SHP77 treated with DMSO at 0.1 percent for 48 hours (cell line): ENCODE measurements around the gene SLC4A7.
A peak's percentile ranks its signal among the peaks of the same experiment; 100 is the strongest.
"Not testable (repeated sequence)": the region's sequence is repeated elsewhere in the genome, so short reads cannot be mapped to it uniquely, and the experiment has no call there.

Experiments
- DNase-seq: peaks from one replicate; lab custom pipeline; 2025; lab: John Stamatoyannopoulos, UW

SLC4A7 gene

DNA sequence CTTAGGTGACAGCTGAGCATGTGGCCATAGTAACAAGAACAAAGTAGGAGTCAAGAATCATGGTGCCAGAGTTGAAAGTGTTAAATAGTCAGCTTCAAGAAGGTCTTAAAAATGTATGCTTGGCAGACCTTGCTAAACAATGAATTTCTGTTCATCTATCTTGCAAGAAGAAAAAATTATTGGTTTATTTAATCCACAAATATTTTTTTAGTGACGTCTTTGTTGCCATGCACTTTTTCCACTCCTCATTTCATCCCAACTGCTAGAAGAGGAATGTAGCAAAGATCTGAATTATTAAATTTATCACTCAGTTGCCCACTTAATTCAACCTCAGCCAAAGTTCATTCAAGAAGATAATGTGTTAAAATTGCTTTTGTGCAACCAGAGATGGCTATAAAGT is 3.2 kb upstream of the SLC4A7 start:
- DNase-seq: no peak

DNA sequence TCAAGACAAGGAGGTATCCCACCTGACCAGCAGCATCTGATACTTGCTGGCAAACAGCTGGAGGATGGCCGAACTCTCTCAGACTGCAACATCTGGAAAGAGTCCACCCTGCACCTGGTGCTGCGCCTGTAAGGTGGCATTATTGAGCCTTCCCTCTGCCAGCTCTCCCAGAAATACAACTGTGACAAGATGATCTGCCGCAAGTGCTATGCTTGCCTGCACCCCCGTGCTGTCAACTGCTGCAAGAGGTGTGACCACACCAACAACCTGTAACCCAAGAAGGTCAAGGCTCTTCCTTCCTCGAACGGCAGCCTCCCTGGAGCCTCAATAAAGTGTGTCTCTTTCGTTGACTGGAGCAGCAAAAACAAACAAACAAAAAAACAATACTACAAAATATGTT is 2.2 kb upstream of the SLC4A7 start:
- peak; percentile 29 for DNase-seq

DNA sequence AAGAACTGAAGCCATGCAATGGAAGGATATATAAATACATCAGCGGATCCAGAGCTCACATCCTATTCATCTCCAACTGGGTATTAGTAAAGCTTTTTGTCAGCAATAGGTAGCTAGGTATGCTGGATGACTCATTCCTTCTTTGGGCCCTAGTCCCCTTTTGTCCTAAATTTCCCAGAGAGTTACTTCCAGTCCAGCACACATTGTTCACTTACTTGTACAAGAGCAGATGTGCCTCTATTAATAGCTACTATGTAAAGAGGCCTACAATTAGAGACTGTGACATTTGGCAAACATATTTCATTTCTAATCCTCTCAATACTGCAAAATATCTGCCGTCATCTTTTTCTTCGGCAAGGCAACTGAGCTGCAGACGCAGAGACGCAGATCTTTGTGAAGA is 1.7 kb upstream of the SLC4A7 start:
- peak; percentile 35 for DNase-seq

DNA sequence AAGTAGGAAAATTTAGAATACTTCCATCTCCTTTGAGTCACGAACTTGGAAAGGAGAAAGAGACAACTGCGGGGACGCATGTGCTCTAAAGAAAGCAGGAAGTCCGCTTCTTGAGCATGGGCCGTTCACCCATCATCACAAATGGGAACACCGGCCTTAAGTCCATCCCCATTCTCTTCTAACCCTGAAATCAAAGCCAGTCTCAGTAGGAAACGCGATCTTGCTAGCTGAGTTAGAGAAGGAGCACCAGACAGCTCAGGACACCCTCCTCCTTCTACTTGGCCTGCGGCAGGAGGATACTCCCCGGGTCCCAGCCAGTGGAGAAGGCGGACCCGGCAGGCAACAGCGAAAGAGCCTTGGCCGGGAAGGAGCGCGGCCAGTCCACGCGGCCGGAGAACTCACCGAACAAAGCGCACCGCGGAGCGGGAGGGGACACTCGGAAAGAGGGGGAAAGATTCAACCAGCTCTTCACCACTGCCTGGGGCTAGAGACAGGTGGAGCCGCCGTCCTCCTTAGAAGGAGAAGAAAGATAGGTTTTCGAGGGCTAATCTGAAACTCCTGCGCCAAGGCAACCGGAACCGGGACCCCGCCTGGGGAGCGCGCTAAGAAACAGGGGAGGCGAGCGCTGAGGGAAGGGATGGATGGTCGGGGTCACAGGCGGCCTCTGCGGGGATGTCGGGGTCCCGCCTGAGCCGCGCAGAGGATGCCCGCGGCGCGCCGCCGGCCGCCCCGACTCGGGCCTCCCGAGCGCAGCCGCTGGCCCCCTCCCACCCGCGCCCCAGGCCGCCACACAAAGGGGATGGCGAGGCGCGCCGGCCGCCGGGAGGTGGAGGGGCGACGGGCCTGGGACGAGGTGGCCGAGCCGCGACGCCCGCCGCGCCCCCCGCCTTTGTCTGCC is 818 bp downstream of the SLC4A7 start:
- DNase-seq: peak; percentile 39

DNA sequence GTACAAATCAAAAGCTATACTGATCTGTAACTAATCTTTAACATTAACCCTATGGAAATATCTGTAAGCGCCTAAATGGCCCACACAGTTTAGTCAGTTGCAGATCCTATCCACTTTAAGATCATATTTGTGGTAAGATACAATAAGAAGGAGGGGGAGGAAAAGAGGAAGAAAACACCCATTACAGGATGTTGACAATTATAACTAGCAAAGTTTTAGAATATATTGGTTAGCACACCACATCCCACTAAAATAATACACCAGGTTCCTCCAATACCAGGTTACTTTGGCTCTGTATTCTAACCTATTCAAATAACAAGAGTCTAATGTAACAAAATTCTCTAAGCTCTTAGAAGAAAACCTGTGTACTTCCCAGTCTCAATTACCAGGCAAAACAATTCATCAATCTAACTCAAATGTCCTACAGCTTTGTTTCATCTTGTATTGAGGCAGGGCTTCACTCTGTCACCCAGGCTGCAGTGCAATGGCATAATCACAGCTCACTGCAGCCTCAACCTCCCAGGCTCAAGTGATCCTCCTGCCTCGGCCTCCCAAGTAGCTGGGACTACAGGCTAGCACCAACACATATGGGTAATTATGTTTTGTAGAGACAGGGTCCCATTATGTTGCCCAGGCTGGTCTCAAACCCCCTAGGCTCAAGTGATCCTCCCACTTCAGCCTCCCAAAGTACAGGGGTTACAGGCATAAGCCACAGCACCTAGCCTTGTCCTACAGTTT is 4.2 kb downstream of the SLC4A7 start:
- no peak for DNase-seq

DNA sequence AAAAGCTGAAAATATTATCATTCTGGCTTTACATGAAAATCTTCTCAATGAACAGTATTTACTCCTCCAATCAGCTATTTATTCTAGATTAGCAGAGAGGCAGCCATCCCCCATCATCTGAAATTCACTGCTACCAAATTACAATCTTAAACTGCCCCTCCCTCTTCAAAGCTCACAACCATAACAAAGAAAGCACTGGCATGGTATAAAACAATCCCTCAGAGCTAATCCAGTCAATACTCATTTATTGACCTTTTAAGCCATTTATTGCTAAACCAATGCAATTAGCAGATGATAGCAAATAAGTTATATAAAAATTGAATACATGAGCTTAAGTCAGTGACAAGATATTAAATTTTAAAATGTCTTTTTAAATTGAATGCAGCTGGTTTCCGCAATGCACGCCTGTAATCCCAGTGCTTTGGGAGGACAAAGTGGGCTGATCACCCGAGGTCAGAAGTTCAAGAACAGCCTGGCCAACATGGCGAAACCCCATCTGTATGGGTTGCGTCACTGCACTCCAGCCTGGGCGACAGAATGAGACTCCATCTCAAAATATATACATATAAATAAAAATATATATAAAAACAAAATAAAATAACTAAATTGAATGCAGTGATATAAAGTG is 12.1 kb downstream of the SLC4A7 start:
- no peak for DNase-seq

DNA sequence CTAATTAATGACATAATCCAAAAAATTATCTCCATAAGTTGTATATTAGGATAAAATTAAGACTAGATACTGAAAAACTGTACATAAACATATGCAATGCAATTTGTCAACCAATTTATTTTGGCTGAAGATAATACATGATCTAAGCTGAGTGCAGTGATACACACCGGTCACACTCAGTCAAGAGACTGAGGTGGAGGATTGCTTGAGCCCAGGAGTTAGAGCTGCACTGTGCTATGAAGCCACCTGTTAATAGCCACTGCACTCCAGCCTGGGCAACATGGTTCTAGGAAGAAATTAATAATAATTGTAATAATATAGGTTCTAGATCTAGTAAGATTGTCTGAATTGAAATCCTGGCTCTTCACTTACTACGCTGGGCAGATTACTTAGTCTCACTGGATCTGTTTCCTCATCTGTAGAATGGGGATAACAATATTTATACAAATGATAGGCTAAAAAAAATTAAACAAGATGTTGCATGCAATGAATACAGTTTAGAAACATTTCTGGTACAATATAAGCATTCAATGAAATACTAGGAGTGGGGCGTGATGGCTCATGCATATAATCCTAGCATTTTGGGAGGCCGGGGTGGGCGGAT is 15.8 kb downstream of the SLC4A7 start:
- no peak for DNase-seq

DNA sequence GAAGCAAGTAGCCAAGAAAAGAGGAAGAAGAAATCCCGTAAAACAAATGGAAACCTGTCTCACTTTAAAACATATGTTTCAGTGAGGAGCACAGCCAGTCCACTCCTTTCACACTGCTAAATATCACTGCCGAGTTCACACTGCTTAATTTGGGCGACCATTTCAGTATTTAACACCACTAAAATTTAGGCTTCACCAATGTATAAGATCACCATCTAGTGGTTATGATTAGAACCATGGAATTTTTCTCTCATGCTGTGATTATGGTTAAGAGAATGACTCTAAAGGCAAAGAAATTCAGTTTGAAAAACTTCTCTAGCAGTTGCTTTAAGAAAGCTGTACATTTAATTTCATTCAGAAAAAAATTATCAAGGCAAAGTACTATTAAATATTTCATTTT is 16.6 kb downstream of the SLC4A7 start:
- DNase-seq: peak; percentile 44

DNA sequence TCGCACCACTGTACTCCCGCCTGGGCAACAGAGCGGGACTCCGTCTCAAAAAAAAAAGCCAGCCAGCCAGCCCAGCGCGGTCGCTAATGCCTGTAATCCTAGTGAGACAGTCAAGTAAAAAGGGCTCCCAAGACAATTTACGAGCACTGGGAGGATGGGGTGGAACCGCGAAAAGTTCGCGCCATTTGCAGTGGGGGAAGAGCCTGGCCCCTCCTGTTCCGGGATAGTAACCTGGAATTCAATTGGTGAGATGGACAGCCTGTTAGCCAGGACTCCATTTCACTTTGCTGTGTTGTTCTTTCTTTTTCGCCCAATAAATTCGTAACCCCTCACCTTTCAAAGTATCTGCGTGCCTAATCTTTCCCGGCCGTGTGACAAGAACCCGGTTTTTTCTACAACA is 19.5 kb downstream of the SLC4A7 start:
- no peak for DNase-seq

DNA sequence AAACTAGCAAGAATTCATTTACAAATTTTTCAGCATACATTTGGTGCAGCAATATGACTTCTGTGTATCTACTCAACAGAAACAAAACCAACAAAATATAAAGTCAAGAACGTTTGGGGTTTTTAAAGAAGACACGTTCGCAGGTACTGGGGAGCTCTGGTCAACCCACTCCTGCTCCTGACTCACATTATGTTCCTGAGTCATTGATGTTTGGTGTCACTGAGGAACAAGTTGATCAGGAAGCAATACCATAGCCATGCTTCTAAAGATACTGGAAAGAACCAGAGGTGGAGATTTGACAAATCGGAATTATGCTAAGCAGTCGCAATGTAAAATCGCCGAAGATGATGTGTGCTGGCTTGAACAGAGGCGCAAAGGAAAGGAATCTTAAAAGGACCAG is 22.0 kb downstream of the SLC4A7 start:
- DNase-seq: no peak

DNA sequence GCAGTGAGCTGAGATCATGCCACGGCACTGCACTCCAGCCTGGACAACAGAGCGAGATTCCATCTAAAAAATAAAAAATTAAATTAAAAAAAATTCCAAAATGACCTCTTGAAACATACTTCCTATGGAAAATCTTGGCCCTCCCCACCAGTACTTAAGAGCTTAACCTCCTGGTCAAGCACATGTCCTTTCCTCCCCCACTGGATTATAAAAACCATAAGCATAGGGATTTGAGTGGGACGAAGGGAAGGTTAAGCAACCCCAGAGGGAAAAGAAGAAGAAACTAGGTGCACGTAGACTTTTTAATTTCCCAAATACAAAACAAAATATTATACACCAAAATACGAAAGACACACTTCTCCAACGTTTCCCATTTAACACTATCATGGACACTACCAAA is 25.3 kb downstream of the SLC4A7 start:
- DNase-seq: no peak

DNA sequence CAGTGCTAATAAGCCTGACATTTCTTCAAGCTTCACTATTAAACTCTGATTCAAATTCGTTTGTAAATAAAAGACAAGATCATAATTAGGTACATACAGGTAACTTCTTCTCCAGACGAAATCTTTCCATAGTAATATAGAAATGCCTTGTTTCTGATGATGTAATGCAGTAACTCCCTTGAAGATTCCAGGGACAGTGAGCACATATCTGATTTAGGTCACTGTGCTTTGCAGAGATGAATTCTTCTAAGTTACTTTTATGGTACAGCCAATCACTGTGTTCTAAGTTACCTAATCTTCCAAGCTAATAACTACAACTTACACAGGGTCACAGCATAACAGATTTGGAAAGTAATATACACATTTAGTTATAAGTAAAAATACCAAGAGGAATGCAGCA is 27.6 kb downstream of the SLC4A7 start:
- no peak for DNase-seq

DNA sequence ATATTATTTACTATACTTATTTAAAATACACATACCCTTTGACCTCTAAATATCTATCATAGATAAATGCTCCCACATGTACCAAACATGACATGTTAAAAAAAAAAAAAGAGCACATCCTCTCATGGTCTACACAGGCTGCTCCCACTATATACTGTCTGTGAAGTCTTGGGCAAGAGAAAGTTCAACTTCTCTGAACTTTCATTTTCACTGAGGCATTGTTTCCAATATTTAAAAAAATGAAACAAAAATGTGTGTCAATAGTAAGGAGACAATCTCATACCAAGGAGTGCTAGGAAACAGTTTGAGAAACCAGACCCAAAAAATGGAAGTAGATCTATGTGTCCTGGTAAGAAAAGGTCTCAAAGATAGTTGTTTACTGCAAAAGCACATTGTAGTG is 29.3 kb downstream of the SLC4A7 start:
- no peak for DNase-seq

DNA sequence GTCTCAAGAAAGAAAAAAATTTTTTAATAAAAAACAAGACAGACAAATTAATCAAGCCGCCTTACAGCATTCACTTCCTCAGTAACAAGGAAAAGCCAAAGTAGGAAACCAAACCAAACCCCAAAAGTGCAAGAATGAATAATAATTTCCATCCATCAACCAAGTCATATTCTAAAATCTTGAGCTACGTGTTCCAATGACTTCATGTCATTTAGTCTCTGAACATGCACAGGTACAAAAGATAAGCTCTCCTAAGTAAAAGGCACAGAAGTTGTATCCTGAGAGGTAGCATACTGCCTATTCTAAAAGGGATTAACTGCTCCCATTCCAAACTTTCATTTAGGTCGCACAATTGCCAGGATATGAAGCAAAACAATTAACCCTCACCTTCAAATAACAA is 29.7 kb downstream of the SLC4A7 start:
- DNase-seq: no peak

DNA sequence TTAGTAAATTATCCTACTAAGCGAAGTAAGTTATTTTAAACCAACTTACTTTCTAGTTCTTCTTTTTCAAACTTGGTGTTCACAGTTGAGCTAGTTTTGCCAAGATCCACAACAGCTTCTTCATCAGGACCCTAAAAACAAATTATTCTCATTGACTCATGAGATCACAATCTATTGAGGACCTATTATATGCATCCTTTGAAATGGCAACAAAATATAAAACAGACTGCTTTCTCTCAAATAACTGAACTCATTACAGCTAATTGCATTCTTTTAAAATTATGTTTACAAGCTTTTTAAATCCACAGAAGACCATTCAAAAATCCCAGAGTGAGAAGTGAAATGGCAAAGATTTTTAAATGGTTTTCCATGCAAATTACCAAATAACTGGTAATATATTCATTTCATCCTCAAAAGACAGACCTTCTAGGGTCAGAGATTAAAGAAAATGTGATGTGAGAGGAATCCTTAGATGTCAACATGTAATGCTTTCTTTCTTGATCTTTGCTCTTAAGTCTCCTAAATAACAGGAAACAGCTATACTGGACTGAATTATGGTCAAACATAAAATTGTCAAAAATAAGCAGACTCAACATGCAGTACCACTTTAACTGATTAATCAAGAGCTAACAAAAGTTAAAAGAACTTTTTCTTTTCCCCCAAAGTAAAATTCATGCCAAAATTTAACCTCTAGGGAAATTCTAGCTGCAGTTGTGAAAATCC is 31.7 kb downstream of the SLC4A7 start:
- no peak for DNase-seq

DNA sequence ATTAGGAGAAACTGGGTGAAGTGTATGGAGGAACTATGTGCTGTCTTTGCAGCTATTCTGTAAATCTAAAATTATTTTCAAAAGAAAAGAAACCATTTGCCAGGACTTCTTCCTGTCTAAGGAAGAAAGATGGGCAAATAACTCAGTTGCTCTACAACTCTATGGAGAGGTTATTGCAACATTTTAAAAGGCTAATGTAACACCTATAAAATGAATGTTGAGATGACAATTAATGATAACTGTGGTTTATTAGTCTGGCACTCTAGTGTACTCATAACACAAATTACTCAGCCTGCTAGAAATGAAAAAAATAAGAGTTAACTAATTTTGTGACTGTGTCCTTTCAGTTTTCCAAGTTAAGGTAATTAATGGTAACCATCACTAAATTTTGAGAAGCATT is 32.3 kb downstream of the SLC4A7 start:
- no peak for DNase-seq

DNA sequence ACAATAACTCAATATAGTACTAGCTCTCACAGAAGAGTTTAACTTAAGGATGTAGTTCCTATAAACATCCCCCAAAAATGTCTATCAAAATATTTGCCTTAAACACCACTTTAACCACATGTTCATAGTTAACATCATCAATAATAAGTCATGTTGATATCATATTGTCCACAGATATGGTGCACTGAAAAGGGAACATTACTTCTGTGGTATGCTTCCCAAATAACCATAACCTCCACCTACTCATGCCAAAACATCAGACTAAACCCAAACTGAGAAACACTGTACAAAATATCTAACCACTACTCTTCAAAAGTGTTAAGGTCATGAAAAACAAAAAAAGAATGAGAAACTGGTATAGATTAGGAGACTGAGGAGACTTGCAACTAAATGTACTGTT is 32.9 kb downstream of the SLC4A7 start:
- DNase-seq: no peak

DNA sequence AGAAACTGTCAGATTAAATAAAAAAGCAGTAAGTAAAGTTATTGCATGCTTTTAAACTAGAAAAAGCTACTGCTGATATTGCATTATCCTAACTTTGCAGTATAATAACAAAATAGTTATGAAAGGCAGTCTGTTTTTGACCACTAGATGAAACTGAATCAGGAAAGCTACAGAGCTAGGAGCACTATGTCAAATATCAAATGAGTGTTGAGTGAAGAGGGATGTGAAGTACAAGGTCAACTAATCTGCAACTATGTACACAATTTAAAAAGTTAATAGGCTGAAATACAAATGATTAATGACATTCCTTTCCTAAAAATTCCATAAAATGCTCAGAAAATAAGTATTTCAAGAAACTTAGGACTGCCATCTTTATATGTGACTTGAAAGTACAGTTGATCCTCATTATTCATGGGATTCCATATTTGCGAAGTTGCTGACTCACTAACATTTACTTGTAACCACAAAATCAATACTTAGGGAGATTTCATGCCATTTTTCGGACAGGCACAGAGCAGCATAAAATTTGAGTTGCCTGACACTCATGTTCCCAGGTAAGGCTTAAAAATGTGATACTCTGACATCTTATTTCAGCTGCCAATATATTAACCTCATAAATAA is 34.5 kb downstream of the SLC4A7 start:
- no peak for DNase-seq

DNA sequence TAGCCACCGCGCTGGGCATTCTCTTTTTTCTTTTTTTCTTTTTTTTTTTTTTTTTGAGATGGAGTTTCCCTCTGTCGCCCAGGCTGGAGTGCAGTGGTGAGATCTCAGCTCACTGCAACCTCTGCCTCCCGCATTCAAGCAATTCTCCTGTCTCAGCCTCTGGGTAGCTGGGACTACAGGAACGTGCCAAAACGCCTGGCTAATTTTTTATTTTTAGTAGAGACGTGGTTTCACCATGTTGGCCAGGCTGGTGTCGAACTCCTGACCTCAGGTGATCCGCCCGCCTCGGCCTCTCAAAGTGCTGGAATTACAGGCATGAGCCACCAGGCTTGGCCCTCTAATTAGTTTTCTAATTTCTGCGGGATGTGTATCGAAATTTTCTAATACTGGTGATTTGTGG is 41.2 kb downstream of the SLC4A7 start:
- not testable (repeated sequence) for DNase-seq

DNA sequence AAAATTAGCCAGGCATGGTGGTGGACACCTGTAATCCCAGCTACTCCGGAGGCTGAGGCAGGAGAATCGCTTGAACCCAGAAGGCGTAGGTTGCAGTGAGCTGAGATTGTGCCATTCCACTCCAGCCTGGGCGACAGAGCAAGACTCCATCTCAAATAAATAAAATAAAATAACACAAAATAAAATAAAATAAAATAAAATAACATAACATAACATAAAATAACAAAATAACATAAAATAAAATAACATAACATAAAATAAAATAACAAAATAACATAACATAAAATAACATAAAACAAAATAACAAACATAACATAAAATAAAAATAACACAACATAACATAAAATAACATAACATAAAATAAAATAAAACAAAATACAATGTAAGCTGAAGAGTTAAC is 45.8 kb downstream of the SLC4A7 start:
- DNase-seq: not testable (repeated sequence)

DNA sequence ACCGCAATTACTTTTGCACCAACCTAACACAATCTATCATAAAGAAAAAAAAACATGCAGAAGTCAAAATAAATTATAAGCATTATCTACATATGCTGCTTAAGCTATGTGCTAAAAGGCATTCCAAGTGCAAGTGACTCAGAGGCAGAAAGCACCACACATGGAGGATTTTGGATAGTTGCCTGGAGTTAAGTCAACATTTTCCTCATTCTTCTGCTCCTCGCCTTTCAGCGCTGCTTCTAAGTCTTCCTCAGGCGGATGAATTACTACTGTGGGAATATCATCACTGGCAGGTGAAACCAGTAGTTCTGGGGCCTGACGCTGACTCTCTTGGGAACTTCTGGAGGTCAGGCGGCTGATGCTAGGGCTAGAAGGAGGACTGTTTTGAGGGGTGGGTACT is 53.1 kb downstream of the SLC4A7 start:
- no peak for DNase-seq
